A673 (cell line): Measurements from ENCODE around the gene RPS29. TPM values are rescaled to one million over a fixed set of nuclear protein-coding genes. Genes with fewer than 3 reads are reported as not detected.
"Not testable (repeated sequence)": the region's sequence is repeated elsewhere in the genome, so short reads cannot be mapped to it uniquely, and the experiment has no call there.

Experiments used
- BruUV-seq: library from RNA; stranded (reverse); fragments of 400-500 nt; replicated peaks from 2 replicates; lab custom pipeline; 2021; lab: Mats Ljungman, UMichigan
- CTCF ChIA-PET: fragments of 300-600 bp; sonication (Branson Sonifier 250); formaldehyde crosslinking; loops from one replicate; lab custom pipeline; 2022; ENCODE audit warnings: antibody characterized with exemption; lab: Charles Lee
- POLR2A ChIA-PET: fragments of 300-600 bp; sonication (Branson Sonifier 250); formaldehyde crosslinking; loops from one replicate; lab custom pipeline; 2022; ENCODE audit warnings: antibody characterized with exemption; ENCODE audit not compliant: low non-redundant PET; lab: Charles Lee
- DNase-seq: peaks from one replicate; pipeline ENCODE4 v3.0.0-alpha.2; 2015; ENCODE audit warnings: low spot score
- H3K27ac ChIP-seq: fragments of 200-600 bp; sonication (generic); 2 replicates; pipeline ENCODE4 v1.5.1; 2016; ENCODE audit warnings: mixed run types, low read depth, mild to moderate bottlenecking, mixed read lengths, antibody characterized with exemption, low read length; ENCODE audit not compliant: poor library complexity, severe bottlenecking
- H3K27me3 ChIP-seq: fragments of 200-600 bp; sonication (generic); replicated peaks from 2 replicates; pipeline ENCODE4 v1.6.1; 2017; ENCODE audit warnings: mixed run types, low read depth, mild to moderate bottlenecking, mixed read lengths, antibody characterized with exemption, low read length; ENCODE audit not compliant: insufficient read depth, poor library complexity
- H3K36me3 ChIP-seq: fragments of 200-600 bp; sonication (generic); 2 replicates; pipeline ENCODE4 v1.6.1; 2016; ENCODE audit warnings: mixed run types, mild to moderate bottlenecking, mixed read lengths, antibody characterized with exemption, low read length; ENCODE audit not compliant: insufficient read depth, poor library complexity, severe bottlenecking
- H3K4me1 ChIP-seq: fragments of 200-600 bp; sonication (generic); 2 replicates; pipeline ENCODE4 v1.6.1; 2017; ENCODE audit warnings: mixed run types, mild to moderate bottlenecking, mixed read lengths, antibody characterized with exemption, low read length; ENCODE audit not compliant: insufficient read depth, poor library complexity, severe bottlenecking
- H3K4me3 ChIP-seq: fragments of 200-600 bp; sonication (generic); 2 replicates; pipeline ENCODE4 v1.5.1; 2016; ENCODE audit warnings: low read depth, mixed run types, mild to moderate bottlenecking, mixed read lengths, low read length; ENCODE audit not compliant: poor library complexity, severe bottlenecking
- H3K9me3 ChIP-seq: fragments of 200-600 bp; sonication (generic); 2 replicates; pipeline ENCODE4 v1.6.1; 2016; ENCODE audit warnings: mixed run types, low read depth, mild to moderate bottlenecking, mixed read lengths, antibody characterized with exemption, low read length; ENCODE audit not compliant: poor library complexity, severe bottlenecking
- EZH2 ChIP-seq: fragments of 200-600 bp; sonication (generic); IDR thresholded peaks from 2 replicates; pipeline ENCODE4 v1.6.1; 2017; ENCODE audit warnings: borderline replicate concordance, low read depth, mild to moderate bottlenecking, mixed read lengths, antibody characterized with exemption, low read length; ENCODE audit not compliant: poor library complexity, severe bottlenecking
- intact Hi-C: fragments of 100-400 bp; cut with micrococcal nuclease; formaldehyde crosslinking; loops from one replicate; pipeline ENCODE4 v1.10.0; 2022; ENCODE audit not compliant: unreplicated experiment
- total RNA-seq: library from RNA; stranded (reverse); gene quantifications from 2 replicates; pipeline ENCODE4 v1.2.3, GENCODE V29; 2021
- TF ChIP-seq, protein P1 (sequence below): fragments of 300-800, 200-600 bp; sonication (generic); conservative IDR thresholded peaks from 2 replicates; pipeline ENCODE4 v1.5.1; 2017; ENCODE audit warnings: low read depth, mild to moderate bottlenecking, antibody characterized with exemption, low read length, moderate library complexity, mixed read lengths

RPS29 gene
- total RNA-seq, 1 experiment from 2014 or later: 1,002 TPM

GRCh38 chr14:49619730-49620129 is 33.5 kb upstream of the RPS29 start:
- no peak for DNase-seq
- CTCF ChIA-PET: interaction anchor here (1.3 to 1.9 kb wide), 3 partner anchors 15 to 33 kb away, joined by 3 to 16 read pairs (median 5); partner anchors contain the start of genes DNAAF2, LRR1 and RPS29
- H3K4me3 ChIP-seq: peak overlapping the region; percentile 93
- no peaks in the 10 kb centered on the region for H3K9me3 ChIP-seq
- POLR2A ChIA-PET: no interaction called here
- H3K4me1 ChIP-seq: peaks cover 22% of the 10 kb centered on the region
- TSS peak; percentile 74 for BruUV-seq
- peak overlapping the region; percentile 95 for H3K27ac ChIP-seq
- H3K36me3 ChIP-seq: peaks cover 49% of the 10 kb centered on the region
- intact Hi-C loops: no loop called here
- H3K27me3 ChIP-seq: no peaks in the 10 kb centered on the region
- TF ChIP-seq EZH2: no peak
- TF ChIP-seq, protein P1, sequence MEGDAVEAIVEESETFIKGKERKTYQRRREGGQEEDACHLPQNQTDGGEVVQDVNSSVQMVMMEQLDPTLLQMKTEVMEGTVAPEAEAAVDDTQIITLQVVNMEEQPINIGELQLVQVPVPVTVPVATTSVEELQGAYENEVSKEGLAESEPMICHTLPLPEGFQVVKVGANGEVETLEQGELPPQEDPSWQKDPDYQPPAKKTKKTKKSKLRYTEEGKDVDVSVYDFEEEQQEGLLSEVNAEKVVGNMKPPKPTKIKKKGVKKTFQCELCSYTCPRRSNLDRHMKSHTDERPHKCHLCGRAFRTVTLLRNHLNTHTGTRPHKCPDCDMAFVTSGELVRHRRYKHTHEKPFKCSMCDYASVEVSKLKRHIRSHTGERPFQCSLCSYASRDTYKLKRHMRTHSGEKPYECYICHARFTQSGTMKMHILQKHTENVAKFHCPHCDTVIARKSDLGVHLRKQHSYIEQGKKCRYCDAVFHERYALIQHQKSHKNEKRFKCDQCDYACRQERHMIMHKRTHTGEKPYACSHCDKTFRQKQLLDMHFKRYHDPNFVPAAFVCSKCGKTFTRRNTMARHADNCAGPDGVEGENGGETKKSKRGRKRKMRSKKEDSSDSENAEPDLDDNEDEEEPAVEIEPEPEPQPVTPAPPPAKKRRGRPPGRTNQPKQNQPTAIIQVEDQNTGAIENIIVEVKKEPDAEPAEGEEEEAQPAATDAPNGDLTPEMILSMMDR: no peak

- DNase-seq, BruUV-seq, POLR2A ChIA-PET, H3K9me3 ChIP-seq, intact Hi-C loops, H3K27me3 ChIP-seq: not testable (repeated sequence)
- H3K4me1 ChIP-seq: peaks cover 21% of the 10 kb centered on the region
- CTCF ChIA-PET: interaction anchor here (1.9 kb wide), 1 partner anchor 15 kb away, joined by 16 read pairs; the partner anchor contains the start of gene DNAAF2
- peak overlapping the region; percentile 95 for H3K27ac ChIP-seq
- H3K4me3 ChIP-seq: peak overlapping the region; percentile 93
- peaks cover 51% of the 10 kb centered on the region for H3K36me3 ChIP-seq
Measured at GRCh38 chr14:49619273-49619672, 33.1 kb upstream of the RPS29 start.

DNA sequence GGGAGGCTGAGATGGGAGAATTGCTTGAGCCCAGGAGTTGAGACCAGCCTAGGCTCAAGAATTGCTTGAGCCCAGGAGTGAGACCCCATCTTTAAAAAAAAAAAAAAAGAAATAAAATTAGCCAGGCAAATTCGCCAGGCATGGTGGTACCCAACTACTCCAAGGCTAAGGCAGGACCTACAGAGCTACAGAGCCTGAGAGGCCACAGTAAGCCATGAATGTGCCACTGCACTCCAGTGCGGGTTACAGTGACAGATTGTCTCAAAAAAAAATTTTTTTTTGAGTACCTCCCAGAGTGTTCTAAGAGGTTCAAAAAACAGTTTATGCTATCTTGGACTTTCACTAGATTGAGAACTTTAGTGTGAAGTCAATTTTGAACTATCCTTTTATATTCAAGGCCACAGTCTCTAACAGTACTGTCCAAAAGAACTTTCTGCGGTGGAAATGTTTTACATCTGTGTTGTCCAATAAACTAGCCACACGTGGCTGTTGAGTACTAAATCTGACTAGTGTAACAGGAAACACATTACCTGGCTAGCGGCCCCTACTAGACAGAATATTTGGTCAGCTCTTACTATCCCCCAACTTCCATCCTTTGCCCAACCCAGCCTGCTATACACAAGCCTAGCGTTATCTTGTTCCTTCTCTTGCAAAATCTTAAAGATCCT is 31.8 kb upstream of the RPS29 start:
- no peak for DNase-seq
- no peak overlapping the region for H3K27ac ChIP-seq
- TF ChIP-seq, protein P1: no peak
- no peak for TF ChIP-seq EZH2
- peaks cover 42% of the 10 kb centered on the region for H3K36me3 ChIP-seq
- BruUV-seq: no TSS peak
- no peaks in the 10 kb centered on the region for H3K9me3 ChIP-seq
- no peaks in the 10 kb centered on the region for H3K27me3 ChIP-seq
- intact Hi-C loops: no loop called here
- no peak overlapping the region for H3K4me3 ChIP-seq
- H3K4me1 ChIP-seq: peaks cover 8% of the 10 kb centered on the region
- CTCF ChIA-PET: interaction anchor here (0.6 kb wide), 1 partner anchor 12 kb away, joined by 4 read pairs; no protein-coding TSS in a partner anchor
- POLR2A ChIA-PET: interaction anchor here (0.6 kb wide), 1 partner anchor 19 kb away, joined by 5 read pairs; the partner anchor contains the start of gene LRR1
